ENCODE data around the gene FMO3.

Gene FMO3

DNA sequence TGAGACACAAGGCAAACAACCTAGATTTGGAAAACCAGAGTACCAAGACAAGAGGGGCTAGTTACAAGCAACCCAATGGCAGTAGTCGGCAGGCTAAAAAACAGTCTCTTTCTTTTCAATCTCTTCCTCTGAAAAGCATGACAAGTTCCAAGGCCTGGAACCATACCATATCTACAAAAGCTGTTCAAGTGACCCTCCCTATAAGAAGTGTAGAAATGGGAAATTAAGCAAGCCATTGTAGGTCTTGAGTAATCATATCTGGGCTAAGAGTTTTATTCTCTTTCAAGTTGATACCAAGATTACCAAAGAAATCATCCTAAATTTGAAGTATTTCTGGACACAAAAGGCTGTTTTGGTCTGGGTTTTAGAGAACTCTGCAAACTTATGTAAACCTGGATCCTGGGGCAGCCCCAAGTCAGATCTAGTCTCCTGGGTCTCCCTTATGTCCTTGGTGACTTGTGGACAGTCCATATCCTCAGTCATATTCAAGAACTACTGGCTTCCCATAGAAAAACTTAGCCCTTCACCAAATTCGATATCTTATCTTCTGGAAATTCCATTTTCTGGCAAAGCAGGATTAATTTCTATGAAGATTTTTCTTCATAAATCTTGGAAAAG lies 24.7 kb downstream of the FMO3 start:
- DNase-seq: no peak

DNA sequence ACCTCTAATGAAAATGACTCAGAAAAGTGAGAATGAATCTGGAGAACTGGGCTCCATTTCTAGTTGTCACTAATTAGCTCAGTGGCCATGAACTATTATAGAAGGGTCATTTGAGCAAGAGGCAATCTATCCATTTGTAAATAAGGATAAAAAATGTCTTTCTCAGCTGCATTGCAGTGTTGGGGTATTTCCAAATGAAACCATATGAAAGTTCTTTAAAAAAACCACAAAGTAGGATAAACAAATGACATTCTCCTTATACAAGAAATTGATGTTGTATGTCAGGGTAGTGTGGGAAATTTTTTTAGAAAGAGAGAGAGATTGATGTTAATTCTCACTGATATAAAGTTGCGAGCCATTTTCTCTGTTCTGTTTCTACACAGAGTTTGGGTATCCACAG lies 26.0 kb downstream of the FMO3 start:
- DNase-seq: no peak

DNA sequence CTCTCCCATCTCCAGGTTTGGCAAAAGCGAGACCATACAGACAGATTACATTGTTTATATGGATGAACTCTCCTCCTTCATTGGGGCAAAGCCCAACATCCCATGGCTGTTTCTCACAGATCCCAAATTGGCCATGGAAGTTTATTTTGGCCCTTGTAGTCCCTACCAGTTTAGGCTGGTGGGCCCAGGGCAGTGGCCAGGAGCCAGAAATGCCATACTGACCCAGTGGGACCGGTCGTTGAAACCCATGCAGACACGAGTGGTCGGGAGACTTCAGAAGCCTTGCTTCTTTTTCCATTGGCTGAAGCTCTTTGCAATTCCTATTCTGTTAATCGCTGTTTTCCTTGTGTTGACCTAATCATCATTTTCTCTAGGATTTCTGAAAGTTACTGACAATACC lies 26.4 kb downstream of the FMO3 start:
- no peak for DNase-seq

DNA sequence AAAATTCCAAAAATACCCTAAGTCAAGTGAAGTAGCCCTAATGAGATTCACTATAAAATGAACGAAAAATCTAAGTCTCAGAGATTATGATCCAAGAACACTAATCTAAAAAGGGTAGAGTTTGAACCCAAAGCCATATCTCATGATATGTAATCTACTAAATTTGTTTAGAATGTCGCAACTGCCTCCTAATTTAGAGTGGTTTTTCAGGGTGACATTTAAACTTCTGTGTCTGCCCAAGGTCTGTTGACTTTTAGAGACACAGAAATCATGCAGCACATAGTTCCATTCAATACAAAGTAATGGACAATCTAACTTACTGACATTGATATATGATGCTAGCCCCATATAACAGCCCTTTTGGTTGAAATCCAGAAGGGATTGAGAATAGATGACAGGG lies 28.9 kb downstream of the FMO3 start:
- DNase-seq: no peak

DNA sequence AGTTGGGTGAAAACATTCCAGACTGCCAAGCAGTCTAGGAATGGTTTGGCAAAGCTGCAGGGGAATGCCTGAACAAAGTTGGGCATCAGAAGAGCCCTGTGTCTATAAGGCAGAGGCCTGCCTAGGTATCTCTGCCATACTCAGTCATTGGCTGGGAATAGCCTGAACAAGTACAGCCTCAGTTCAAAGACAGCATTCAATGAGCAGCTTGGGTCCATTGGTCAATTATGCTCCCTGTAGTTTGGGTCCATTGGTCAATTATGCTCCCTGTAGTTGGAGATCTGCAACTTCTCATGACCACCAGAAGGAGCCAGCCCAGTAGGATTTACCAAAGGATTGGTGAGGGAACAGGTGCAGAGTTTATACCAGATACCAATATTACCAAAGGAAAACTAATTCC lies 31.6 kb downstream of the FMO3 start:
- no peak for DNase-seq

DNA sequence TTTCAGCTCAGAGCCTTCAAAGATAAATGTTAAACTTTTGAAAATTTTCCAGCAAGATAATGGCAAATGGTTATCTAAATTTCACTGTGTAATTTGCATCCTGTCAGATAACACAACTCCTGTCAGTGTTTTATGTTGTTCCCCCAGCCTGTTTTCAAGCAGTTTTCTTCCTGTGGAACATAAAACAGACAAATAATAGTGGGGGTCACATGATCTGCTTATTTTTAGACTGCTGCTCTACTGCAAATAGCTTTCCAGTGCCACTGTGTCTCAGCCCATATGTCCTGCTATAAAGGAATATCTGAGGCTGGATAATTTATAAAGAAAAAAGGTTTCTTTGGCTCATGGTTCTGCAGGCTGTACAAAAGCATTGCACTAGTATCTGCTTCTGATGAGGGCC lies 32.2 kb downstream of the FMO3 start:
- no peak for DNase-seq

DNA sequence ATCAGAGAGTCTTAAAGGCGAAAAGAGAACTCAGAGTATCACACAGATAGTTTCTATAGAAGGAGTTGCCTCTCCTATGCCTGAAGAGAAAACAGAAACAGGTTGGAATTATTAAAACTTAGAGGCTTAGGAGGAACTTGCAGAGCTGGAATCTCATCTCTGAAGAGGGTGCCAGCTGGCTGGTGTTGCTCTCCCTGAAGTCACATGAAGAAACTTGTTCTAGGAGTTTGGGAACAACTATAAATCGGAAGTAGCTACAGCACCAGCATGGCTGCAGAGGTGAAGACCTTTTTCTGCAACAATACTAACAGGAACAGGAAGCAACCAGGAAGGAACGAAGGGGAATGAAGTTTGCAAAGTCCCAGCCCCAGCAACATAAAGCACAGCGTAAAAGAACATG lies 35.8 kb downstream of the FMO3 start:
- no peak for DNase-seq

DNA sequence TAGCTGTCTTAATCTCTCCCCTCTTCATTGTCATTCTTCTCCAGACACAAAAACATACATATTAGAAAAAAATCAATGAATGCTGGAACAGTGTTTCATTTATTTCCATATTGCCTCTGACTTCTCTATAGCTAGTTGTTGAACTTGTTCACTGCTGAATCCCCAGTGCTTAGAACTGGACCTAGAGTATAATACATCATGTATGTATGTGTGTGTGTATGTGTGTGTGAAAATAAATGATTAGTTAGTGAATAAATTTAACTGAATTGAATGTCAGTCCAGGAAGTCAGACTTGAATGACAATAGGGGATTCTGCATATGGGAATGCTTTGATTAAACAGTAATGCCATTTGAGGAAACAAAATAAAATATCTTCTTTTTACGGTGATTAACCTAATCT lies 36.4 kb downstream of the FMO3 start:
- DNase-seq: no peak

DNA sequence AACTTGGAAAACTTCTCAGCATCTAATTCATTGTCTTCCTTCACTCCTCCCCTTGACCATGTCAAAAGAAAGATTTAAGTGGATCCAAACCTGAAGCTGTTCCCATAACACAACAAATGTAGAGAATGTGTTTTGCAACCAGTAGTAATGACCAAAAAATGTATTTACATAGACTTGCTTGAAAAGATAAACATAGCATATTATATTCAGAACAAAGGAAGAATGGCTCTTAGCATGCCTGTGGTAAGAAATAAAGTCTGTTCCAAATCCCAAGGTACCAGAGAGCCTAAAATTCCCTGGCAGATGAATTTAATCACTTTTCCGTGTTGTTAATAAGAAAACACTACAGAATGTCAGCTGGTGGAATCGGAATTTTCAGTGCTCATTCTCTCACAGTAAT lies 36.8 kb downstream of the FMO3 start:
- no peak for DNase-seq

DNA sequence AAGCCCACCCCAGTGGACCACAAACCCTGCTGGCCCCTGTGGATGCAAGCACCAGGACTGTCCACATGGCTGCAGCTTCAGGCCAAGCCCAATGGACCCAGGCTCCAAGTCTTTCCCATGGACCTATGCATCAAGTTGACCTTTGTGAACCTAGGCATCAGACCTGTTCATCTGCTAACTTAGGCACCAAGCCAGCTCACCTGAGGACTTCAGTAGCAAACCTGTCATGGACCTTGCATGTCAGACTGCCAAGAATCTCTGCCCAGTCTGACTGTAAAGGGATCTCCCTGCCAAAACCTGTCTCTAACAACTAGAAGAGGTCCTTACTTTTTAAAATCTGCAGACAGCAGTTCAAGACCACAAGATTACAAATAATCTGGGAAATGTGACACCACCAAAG lies 37.8 kb downstream of the FMO3 start:
- no peak for DNase-seq

DNA sequence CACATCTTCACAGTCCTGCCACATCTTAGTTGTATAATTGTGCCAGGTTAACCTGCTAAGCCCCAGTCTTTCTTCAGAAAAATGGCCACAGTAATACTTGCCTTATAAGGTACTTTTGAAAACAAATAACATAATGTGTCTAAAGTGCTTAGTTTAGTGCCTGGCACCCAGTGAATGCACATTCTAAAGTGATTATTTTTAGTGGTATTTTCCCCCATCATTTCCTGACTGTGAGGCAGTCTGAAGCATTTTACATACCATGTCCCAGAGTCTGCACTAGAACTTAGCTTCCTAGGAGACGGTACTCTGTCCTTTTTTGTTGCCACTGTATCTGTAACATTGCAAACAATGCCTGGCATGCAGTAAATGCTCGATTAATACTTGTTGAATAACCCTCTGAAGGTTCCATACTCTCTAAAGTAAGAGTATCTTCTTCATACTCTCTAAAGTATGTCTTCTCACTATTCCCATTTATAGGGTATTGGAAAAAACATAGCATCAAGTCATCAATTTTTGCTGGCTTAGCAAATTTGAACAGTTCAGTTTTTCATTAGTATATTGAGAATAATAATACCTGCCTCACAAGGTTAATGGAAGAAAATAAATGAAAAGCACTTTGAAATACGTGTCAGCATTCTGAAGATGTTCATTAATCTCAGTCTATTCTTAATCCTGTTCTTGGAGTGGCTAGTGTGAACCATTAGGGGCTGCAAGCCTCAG lies 43.7 kb downstream of the FMO3 start:
- DNase-seq: no peak

DNA sequence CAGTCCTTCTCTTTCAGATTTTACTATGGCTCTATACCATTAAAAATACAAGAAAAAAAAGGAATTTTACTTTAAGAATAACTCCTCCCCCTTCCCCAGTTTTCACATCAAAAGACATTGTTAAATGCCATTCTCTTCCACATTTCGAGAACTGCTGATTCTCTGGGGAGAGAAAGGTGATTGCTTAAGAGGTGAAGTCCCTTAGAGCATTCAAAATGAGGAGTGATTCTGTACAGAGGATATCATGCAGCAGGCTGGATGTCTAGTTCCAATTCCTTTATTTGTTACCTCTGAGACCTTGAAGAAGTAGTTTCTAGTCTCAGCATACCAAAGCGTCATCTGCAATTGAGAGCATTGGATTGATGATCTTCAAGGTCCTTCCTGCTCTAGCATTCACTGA lies 46.9 kb downstream of the FMO3 start:
- DNase-seq: no peak

DNA sequence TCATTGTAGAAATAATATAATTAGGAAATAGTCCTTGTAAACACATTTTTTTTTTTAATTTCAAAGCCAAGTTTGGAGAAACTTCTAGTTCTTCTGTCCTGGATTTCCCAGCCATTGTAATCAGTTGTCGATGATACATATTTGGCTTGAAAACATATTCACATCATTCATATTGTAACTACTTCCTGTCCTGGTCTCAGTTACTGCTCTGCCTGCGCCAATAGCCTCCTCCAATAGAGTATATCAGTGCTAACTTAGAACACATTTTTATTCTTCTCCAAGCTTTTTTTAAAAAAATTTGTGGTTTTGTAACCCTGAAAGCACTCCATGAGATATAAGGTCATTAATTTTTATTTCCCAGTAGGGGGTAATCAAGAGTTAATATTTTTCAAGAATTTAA lies 48.3 kb downstream of the FMO3 start:
- DNase-seq: no peak

DNA sequence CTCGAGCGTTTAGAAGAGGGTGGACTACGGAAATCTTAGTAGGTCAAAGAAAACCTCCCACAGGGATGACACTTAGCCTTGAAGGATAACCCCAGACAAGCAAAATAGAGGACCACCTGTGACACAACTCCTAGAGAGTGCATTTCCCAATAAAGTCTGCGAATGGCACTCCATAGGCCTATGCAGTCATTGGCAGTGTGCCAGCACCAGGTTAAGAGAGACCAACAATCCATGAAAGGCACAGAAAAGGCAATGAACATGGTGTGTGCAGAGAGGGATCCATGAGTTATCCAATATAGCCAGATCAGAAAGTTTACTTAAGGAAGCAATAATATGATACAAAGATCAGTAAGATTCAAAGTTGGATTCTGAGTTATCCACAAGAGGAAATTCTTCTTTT lies 49.2 kb downstream of the FMO3 start:
- no peak for DNase-seq

DNA sequence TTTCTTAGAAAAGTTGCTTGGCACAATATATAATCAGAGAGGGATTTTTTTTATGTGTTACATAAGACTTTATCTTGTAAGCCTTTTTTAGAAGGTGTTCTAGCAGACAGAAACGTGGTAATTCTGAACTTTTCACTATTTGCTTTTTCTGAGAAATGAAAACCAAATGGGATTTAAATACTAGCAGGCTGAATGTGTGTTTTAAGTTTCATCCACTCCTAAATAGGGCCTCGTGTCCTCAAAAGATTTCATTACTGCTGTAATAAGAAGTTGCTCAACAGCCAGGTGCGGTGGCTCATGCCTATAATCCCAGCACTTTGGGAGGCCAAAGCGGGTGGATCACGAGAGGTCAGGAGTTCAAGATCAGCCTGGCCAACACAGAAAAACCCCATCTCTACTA lies 49.7 kb downstream of the FMO3 start:
- DNase-seq: no peak

DNA sequence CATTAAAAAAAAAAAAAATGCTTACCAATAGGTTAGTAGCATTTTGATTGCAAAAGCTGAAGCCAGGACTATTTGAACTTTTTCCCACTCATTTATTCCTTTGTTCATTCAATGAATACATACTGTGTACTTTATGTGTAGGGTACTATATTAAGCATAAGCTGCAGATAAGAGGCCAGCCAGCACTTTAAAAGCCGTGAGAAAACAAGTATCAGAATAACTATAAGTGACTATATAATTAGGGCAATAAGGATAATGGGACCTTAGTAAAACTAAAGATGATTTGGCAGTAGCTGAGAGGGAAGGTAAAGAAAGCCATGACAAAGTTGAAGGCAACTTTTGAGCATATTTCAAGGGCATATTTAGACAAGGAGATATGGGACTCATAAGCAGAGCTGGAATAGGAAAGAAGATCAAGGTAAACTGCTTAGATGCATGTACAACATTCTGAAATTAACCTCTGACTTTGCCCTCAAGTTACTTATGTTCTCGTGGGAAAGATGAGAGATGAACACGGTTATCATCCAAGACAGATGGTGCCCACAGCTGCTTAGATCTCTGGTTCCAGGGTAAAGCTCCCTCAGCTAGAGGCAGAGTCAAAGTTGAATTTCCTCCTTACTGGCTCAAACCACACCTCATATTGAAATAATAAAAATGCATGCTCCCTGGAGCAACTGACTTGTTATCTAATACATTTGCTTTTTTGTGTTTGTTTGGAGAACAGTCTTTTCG lies 50.4 kb downstream of the FMO3 start:
- no peak for DNase-seq

DNA sequence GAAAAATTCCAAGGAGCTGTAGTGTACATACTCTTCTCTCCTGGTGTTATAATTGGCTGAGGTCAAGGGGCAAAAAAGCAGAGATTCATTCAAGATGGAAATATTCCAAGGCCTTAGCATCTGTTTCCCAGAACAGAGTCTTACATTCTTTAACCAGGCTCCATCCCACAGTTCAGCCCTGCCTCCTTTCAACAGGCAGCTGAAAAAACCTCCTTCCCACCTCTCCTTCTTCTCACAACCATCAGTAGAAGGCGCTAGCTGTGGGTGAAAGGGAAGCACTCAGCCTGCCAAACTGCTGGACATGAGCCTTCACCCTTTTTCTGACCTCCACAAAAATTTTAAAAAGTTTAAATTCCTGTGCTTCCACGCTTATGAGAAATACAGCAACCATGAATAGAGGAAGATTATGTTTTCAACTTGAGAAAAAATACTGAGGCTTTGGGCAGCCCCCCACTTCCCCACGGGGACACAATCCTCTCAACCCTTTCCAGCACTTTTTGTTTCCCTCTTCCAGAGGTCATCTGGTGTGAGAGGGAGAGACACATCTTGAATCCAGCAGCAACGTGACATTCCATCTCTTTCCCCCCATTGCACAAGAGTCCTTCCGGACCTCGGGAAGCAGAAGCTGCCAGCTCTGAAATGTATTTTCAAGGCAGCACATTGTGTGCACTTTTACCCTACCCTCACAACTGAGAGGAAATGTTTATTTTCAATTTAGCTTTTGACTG lies 51.1 kb downstream of the FMO3 start:
- DNase-seq: peak in 9 of 58 donors; percentile 1 to 51 (median 15)

DNA sequence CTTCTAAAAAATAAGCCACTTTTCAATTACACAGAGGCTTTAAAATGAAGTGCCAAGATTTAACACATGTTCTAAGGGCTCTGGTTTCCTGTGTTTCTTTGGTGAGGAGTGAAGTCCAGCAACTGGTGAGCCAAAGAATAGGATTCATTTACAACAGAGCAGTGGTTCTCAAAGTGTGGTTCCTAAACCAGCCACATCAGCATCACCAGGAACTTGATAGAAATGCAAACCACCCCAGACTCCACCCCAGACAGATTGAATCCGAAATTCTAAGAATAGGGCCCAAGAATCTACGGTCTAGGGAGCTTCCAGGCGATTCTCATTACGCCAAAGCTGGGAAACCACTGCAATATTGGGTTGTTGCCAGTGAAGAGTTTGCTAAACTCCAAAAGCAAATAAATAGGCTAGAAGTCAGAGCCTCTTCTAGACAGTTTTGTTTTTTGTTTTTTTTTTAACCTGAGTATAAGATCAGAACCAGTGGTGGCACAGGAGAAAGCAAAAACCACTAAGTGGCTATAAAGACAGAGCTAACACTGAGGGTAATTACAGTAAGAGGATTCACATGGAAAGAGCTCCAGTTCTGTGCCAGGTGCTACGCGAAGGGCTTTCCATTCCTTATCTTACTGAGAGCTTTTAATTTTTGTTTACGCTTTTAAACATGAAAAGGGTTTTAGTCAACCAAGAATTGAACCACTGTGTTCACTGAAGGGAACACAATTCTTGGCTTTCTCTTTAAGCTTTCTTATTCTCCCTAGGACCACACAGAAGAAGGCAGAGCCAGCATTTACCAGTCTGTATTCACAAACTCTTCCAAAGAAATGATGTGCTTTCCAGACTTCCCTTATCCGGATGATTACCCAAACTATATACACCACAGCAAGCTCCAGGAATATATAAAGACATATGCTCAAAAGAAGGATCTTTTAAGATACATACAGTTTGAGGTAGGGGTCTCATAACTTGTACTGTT lies 52.0 kb downstream of the FMO3 start:
- peak in 13 of 58 donors; percentile 4 to 65 (median 15) for DNase-seq

DNA sequence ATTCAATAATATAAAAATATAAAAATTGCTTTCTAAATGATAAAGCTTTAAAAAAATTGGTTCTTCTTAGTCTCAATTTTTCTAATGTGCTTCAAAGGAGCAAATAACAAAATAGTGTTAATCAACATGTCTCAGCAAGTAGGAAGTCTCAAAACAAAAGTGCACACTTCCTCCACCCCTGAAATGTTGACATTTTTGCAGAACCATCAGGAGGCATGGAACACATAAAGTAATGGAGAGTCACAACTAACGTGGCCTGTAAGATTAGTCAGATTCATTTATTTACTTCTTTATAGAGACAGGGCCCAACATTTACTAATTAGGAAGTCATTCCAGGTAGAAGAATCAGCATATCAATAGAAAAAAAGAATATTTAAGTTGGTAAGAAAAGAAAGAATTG lies 59.5 kb downstream of the FMO3 start:
- no peak for DNase-seq

DNA sequence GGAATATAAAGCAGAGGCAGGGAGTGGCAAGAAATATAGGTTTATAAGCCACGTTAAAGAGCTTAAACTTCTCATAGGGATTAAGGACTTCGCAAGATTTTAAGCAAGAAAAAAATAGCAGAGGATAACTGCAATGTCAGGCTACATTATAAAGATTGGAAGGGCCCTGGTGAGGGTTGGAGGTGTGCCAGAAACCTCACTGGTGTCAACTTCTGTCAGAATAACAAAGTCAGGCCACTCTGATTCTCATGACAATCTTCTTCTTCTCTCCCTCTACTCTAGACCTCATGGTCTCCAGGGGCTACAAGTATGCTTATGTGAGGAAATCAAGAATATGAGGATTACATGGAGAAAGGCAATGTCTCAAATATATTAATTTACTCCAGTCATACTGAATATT lies 61.8 kb downstream of the FMO3 start:
- no peak for DNase-seq

DNA sequence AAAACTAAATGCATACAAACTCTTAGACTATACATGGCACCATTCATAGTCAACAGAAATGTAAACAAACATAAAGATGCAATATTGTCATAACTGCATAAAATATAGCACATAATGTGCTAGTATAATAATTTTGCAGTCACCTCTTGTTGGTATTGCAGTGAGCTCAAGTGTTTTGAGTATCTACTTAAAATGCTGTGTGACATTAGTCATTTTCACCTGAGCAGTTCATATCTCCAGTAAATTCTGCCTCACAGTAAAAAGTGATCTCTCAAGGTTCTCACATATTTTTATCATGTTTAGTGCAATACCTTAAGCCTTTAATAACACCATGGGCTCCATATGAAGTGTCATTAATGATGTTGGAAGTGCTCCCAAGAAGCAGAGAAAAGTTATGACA lies 64.8 kb downstream of the FMO3 start:
- DNase-seq: no peak

Data from anterior cingulate cortex (tissue), 58 donors.